NCI-H69 (cell line): ENCODE measurements around the gene INTS13.
"Not testable (repeated sequence)": the region's sequence is repeated elsewhere in the genome, so short reads cannot be mapped to it uniquely, and the experiment has no call there.

Experiments
- DNase-seq: peaks from one replicate; lab custom pipeline; 2025; lab: John Stamatoyannopoulos, UW

The INTS13 gene

DNA sequence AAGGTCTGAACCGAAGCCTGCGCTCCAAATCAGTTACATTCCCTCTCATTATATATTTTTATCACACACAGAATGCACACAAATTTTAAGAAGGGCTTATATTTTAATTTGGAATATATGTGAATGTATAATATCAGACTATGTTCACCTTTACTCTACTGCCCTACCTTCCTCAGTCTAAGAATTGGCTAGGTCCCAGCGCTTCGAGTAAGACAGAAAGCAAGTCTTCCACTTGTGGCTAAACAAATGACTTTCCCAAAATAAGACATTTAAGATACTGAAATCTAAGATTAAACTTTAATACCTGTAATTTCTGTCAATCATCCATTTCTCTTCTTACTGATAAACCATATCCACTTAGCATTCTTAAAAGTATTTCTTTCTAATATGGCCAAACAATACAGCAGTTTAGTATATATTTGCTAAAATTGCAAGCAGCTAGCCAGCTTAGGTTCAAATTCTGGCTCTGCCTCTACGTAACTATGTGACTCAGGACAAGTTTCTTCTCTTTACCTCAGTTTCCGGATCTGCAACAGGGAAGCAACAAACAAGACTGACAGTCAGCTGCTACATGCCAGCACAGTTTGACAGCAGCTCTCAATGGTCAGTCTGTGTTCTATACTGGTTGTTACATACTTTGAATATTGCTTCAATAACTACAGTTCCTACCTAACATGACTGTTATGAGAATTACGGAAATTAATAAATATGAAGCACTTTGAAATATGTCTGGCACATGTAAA, 2.0 kb downstream of the INTS13 start:
- no peak for DNase-seq

GRCh38 chr12:26929590-26929989, 8.2 kb downstream of the INTS13 start:
- no peak for DNase-seq

- no peak for DNase-seq
Measured at GRCh38 chr12:26928661-26929060, 9.1 kb downstream of the INTS13 start.

- DNase-seq: no peak
Measured at GRCh38 chr12:26921886-26922285, 15.9 kb downstream of the INTS13 start.

- no peak for DNase-seq
Measured at GRCh38 chr12:26919216-26919555, 18.6 kb downstream of the INTS13 start.

GRCh38 chr12:26918321-26919215, 19.2 kb downstream of the INTS13 start:
- no peak for DNase-seq

DNA sequence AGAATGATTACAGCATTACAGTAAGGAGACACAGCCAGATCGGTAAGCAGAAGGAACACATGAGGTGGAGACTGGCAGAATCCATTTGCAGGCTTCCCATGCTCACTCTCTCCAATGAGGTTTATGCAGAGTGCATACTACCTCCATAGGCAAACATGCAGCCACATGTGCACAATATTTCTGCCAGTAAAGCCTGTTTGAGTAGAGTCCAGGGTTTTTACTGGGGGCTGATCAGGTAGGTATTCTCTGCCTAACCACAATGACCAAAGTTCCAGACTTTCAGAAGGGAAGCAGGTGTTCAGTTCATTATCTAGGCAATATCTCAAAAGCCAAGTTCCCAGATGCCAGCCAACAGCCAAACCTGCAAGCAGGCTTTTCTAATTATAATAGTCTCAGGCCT, 31.1 kb downstream of the INTS13 start:
- peak; percentile 1 for DNase-seq

DNA sequence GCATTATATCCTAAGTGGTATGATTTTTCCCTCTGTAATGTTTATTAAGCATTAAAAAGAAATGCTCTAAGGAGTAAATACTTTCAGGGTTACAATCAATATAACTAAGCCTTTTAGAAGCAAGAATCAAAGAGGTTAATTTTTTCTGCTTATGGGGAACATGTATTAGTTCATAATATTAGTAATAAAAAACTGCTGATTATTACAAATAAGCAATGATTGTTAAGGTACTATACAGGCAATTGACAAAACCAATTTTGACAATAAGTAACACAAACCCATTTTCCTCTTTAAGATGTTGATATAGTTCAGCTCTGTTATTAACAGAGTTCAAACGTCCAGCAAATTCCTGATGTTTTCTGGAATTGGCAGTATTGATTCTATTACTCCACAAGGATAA, 31.8 kb downstream of the INTS13 start:
- DNase-seq: no peak

- not testable (repeated sequence) for DNase-seq
Measured at GRCh38 chr12:26903396-26903795, 34.4 kb downstream of the INTS13 start.

DNA sequence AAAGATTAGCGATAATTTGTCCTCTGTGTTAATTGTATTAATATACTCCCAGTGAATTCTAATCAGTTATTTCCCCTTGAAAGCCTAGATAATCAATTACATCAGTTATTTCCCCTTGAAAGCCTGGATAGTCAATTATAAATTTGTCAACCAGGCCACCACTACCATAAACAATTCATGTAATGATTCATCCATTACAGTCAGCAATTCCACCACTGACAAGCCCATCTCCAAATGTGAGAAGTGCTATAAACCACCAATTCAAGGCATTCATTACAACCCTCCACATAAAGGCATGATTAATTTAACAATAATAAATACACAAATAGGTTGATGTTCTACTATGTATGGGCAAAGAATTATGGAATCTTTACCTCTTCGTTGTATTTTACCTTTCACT, 40.9 kb downstream of the INTS13 start:
- DNase-seq: no peak

- no peak for DNase-seq
Measured at GRCh38 chr12:26895672-26896071, 42.1 kb downstream of the INTS13 start.

DNA sequence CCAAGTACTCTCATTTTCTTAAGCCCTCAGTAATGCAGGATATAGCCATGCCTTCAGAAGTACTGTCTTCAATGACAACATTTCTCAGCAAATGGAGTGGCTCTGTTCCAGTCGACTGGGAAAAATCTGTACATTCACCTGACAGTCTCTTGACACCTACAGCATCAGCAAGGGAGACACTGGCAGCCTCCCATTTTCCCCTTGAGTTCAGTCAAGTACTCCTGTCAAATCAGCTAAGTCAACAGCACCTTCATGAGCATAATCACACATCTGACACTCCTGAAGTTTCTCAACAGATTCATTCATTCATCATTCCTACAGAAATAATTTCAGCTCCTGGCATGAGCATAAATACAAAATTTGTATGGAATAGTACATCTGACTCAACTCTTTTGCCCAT, 46.1 kb downstream of the INTS13 start:
- DNase-seq: no peak

DNA sequence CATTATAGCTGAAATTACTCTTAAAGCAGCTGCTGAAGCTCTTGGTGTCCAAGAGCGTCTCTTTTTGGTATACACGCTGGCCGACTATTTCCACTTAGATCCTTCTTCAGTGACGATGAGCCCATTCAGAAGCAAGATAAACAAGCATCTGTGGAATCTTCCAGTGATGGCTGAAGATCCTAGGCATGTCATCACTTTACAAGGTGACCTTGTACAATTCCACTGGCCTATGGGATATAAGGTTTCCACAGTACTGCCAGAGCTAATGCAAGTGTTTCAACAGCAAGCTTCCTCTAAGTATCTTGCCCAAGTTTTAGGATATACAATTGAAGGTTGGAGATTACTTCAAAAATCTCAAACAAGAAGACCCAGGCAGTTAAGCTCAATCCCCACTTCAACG, 47.0 kb downstream of the INTS13 start:
- DNase-seq: no peak

- DNase-seq: peak; percentile 82
Measured at GRCh38 chr12:26884765-26885576, 52.8 kb downstream of the INTS13 start.

DNA sequence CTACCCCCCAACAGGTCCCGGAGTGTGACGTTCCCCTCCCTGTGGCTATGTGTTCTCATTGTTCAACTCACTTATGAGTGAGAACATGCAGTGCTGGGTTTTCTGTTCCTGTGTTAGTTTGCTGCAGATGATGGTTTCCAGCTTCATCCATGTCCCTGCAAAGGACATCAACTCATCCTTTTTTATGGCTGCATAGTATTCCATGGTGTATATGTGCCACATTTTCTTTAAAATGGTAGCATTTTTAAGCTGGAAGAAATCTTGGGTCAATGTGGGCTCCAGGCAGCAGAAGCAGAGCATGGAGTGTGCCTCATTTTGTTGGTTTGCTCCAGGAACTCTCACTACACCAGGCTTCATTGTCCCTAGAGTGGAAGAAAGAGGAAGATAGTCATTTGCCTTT, 57.2 kb downstream of the INTS13 start:
- DNase-seq: no peak

GRCh38 chr12:26878661-26879119, 59.1 kb downstream of the INTS13 start:
- DNase-seq: peak; percentile 92

DNA sequence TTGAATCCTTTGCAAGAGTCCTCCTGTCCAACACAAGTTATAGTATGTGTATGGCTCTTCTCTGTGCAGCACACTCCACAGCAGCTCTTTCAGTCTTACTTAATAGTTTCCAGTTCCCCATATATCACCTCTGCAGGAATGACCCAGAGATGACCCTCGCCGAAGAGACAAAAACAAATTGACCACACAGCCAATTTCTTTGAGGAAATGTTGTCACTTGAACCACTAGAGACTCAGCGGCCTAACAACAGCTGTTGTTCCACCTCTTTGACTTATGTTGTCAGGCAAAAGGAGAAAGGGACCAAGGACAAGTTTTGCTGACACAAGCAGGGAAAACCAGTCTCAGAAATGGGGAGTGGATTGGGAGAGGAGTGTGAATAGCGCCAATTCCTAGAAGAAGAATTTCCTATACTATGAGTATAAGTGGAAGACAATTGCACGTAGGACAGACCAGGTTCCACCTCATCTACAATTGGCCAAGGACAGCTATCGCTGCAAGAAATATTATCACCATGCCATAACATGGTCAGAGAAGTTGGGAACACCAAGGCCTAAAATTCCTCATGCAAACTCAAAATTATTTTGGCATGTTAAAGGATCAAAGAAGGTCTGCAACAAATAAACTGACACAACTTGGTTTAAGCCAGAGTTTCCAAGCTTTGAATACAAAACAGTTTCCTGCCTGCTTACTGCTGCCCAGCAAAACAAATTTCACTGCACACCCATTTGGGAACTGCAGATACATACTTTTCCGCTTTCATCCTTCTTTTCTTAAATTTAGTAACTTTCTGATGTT, 63.1 kb downstream of the INTS13 start:
- DNase-seq: no peak

GRCh38 chr12:26872625-26873024, 65.2 kb downstream of the INTS13 start:
- DNase-seq: peak; percentile 91

DNA sequence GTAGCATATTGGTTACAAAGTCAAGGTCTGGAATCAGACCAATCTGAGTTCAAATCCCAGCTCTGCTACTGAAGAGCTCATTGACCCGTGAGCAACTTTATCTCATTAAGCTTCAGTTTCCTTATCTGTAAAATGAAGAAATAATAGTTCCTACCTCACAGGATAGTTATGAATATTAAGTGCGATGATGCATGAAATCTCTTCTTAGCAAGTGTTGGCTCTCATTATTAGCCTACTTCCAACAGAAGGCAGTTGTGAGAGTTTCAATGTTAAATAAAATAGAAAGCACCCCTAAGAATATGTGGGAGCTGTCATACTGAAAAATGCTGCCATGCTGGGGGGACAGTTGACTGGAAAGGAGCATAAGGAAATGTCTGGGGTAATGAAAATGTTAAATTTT, 65.8 kb downstream of the INTS13 start:
- DNase-seq: peak; percentile 30

GRCh38 chr12:26870491-26871419, 67.0 kb downstream of the INTS13 start:
- DNase-seq: peak; percentile 63
